Subcutaneous adipose tissue (tissue), 4 donors: ENCODE measurements around the gene KCNIP1. TPM values are rescaled to one million over a fixed set of nuclear protein-coding genes. Genes with fewer than 3 reads are reported as not detected.

Experiments
- CTCF ChIP-seq: fragments of 450-650 bp; IDR thresholded peaks from one replicate; pipeline ENCODE4 v1.5.1; 2016; ENCODE audit warnings: low read depth, mild to moderate bottlenecking, control low read depth, antibody characterized with exemption, moderate library complexity
- total RNA-seq, 4 donors: library from RNA; depleted of rRNA; stranded (reverse); fragments of >200 nt; gene quantifications; one replicate each; pipeline ENCODE4 v1.1.0, GENCODE V29; 2016

The KCNIP1 gene
- total RNA-seq, 4 donors from 2014 or later = 6.4 TPM; not detected in 3

- TF ChIP-seq CTCF = no peak
Observed at GRCh38 chr5:170518277-170518676, 14.5 kb downstream of the KCNIP1 start.

- TF ChIP-seq CTCF = no peak
Observed at GRCh38 chr5:170519549-170519948, 15.7 kb downstream of the KCNIP1 start.

- TF ChIP-seq CTCF = no peak
Observed at GRCh38 chr5:170520372-170520771, 16.6 kb downstream of the KCNIP1 start.

GRCh38 chr5:170522211-170523141, 18.7 kb downstream of the KCNIP1 start:
- TF ChIP-seq CTCF = no peak

- no peak for TF ChIP-seq CTCF
Observed at GRCh38 chr5:170523142-170523551, 19.3 kb downstream of the KCNIP1 start.

- TF ChIP-seq CTCF = no peak
Observed at GRCh38 chr5:170523830-170524229, 20.0 kb downstream of the KCNIP1 start.

- no peak for TF ChIP-seq CTCF
Observed at GRCh38 chr5:170524576-170524975, 20.8 kb downstream of the KCNIP1 start.
